Activated naive CD4-positive, alpha-beta T cell treated with anti-CD3 and anti-CD28 coated beads for 36 hours (primary cell): ENCODE data around the gene CTCF. TPM values are rescaled to one million over a fixed set of nuclear protein-coding genes. Genes with fewer than 3 reads are reported as not detected.

Experiments used
- CTCF ChIA-PET: fragments of 350-600 bp; sonication (Branson Sonifier 250); formaldehyde crosslinking; loops from one replicate; lab custom pipeline; 2021; ENCODE audit warnings: antibody characterized with exemption; lab: Charles Lee
- DNase-seq: peaks from one replicate; pipeline ENCODE4 v3.0.0-alpha.2; 2020
- H3K27ac Mint-ChIP-seq: one replicate; pipeline ENCODE4 v1.8.0; 2021; ENCODE audit warnings: mild to moderate bottlenecking, mixed read lengths
- H3K27me3 Mint-ChIP-seq: one replicate; pipeline ENCODE4 v1.8.0; 2021; ENCODE audit warnings: low read depth, mixed read lengths
- H3K36me3 Mint-ChIP-seq: one replicate; pipeline ENCODE4 v1.8.0; 2021; ENCODE audit warnings: low read depth, mixed read lengths
- H3K4me1 Mint-ChIP-seq: one replicate; pipeline ENCODE4 v1.8.0; 2021; ENCODE audit warnings: low read depth, mixed read lengths
- H3K4me3 Mint-ChIP-seq: one replicate; pipeline ENCODE4 v1.8.0; 2021; ENCODE audit warnings: mild to moderate bottlenecking, moderate library complexity, mixed read lengths
- H3K9me3 Mint-ChIP-seq: one replicate; pipeline ENCODE4 v1.8.0; 2021; ENCODE audit warnings: mixed read lengths
- intact Hi-C: fragments of 100-400 bp; cut with micrococcal nuclease; formaldehyde crosslinking; loops from one replicate; pipeline ENCODE4 v1.15.1; 2023
- total RNA-seq, 2 experiments: library from RNA; stranded (reverse); gene quantifications; one replicate each; pipeline ENCODE4 v1.2.3, GENCODE V29; 2021

The CTCF gene
- total RNA-seq, 2 experiments from 2014 or later: 51.2 to 52.3 TPM

DNA sequence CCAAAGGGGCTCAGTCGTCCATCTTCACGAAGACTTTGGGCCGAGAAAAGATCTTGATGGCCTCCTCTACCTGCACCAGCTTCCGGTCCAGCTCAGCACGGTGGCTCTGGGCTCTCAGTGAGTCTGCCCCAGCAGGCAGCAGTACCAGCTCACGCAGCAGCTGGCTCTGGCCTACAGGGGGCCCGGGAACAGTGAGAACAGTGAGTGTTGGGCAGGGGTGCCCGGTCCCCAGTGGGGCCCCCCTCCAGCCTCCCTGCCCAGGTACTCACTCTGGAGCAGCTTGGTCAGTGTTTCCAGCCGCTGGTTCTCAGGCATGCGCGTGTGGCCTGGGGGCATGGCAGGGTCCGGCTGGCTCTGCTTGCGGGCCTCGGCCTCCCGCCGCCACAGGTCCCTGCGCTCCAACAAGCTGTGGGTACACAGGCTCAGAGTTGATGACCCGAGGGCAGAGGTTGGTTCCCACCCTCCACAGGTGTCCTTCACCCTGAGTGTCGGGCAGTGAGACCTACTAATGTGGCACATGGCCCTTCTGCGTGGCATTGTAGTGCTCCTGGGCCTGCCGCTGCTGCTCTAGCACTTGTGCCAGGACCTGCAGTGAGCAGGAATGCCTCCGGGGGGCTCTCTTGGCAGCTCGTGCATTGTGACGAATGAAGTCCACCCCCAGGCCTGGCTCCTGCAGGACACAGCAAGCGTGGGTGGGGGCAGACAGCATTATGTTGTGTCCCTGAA, 101.0 kb downstream of the CTCF start:
- Mint-ChIP-seq H3K27me3 (no peaks in the 10 kb centered on the region), H3K27ac (no peak overlapping the region), H3K9me3 (no peaks in the 10 kb centered on the region), H3K4me1 (peaks cover 31% of the 10 kb centered on the region), H3K36me3 (peaks cover 1% of the 10 kb centered on the region), H3K4me3 (no peak overlapping the region)
- peak; percentile 56 for DNase-seq
- CTCF ChIA-PET: interaction anchor here (0.5 to 13.5 kb wide), 9 partner anchors 9 to 272 kb away, joined by 3 to 131 read pairs (median 4); no protein-coding TSS in a partner anchor
- intact Hi-C loops: no loop called here

GRCh38 chr16:67663877-67664222, 101.5 kb downstream of the CTCF start:
- peaks cover 1% of the 10 kb centered on the region for H3K36me3 Mint-ChIP-seq
- intact Hi-C loops: no loop called here
- no peaks in the 10 kb centered on the region for H3K9me3 Mint-ChIP-seq
- no peak overlapping the region for H3K27ac Mint-ChIP-seq
- no peak for DNase-seq
- H3K4me3 Mint-ChIP-seq: no peak overlapping the region
- CTCF ChIA-PET: interaction anchor here (0.7 to 13.5 kb wide), 6 partner anchors 8 to 272 kb away, joined by 3 to 131 read pairs (median 5); no protein-coding TSS in a partner anchor
- peaks cover 28% of the 10 kb centered on the region for H3K4me1 Mint-ChIP-seq
- no peaks in the 10 kb centered on the region for H3K27me3 Mint-ChIP-seq

DNA sequence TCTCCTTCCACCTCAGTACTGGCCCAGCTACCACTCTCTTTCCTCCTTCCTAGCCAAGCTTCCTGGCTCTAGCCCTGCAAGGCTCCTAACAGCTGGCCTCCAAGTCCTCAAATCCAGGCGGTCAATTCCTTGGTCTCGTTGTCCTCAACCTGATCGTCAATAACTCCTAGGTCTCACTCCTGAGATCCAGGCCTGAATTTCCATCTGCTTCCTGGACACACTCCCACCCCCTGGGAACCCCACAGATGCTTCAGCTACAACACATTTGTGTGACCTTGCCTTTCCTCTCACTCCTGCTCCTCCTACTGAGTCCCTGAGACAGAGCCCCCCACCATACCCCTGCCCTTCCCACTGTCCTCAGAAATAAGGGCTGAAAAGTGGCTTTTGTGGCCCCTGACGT, 101.9 kb downstream of the CTCF start:
- H3K27ac Mint-ChIP-seq: no peak overlapping the region
- H3K4me1 Mint-ChIP-seq: peaks cover 24% of the 10 kb centered on the region
- no peaks in the 10 kb centered on the region for H3K9me3 Mint-ChIP-seq
- no peaks in the 10 kb centered on the region for H3K27me3 Mint-ChIP-seq
- intact Hi-C loops: no loop called here
- peaks cover 1% of the 10 kb centered on the region for H3K36me3 Mint-ChIP-seq
- H3K4me3 Mint-ChIP-seq: no peak overlapping the region
- no peak for DNase-seq
- CTCF ChIA-PET: interaction anchor here (0.7 to 13.5 kb wide), 5 partner anchors 10 to 271 kb away, joined by 3 to 131 read pairs (median 4); no protein-coding TSS in a partner anchor

DNA sequence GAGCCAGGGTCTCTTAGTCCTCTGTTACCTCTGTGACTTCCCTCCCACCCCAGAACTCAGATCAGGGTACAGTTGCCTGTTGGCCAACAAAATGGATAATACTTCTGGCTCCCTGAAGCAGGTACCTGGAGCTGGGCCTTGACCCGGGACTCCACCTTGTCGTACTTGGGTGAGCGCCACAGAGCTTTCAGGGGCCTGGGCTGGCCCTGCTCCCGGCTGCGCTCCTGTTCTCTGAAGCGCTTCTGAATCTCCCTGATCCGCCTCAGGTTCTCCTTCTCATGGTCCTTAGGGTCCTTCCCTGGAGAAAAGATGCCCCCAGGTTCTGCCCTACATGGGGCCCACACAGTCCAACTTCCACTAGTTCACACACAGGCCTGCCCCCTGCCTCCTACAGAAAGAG, 102.5 kb downstream of the CTCF start:
- H3K4me3 Mint-ChIP-seq: no peak overlapping the region
- no peaks in the 10 kb centered on the region for H3K27me3 Mint-ChIP-seq
- DNase-seq: no peak
- H3K36me3 Mint-ChIP-seq: peaks cover 1% of the 10 kb centered on the region
- H3K4me1 Mint-ChIP-seq: peaks cover 23% of the 10 kb centered on the region
- H3K9me3 Mint-ChIP-seq: no peaks in the 10 kb centered on the region
- no peak overlapping the region for H3K27ac Mint-ChIP-seq
- intact Hi-C loops: no loop called here
- CTCF ChIA-PET: interaction anchor here (0.8 to 13.5 kb wide), 3 partner anchors 9 to 144 kb away, joined by 3 to 131 read pairs (median 3); no protein-coding TSS in a partner anchor

- CTCF ChIA-PET: interaction anchor here (0.6 to 13.5 kb wide), 6 partner anchors 11 to 297 kb away, joined by 3 to 131 read pairs (median 5); no protein-coding TSS in a partner anchor
- H3K4me1 Mint-ChIP-seq: peaks cover 23% of the 10 kb centered on the region
- peak overlapping the region; percentile 75 for H3K4me3 Mint-ChIP-seq
- no peak for DNase-seq
- no peaks in the 10 kb centered on the region for H3K9me3 Mint-ChIP-seq
- H3K27me3 Mint-ChIP-seq: no peaks in the 10 kb centered on the region
- H3K36me3 Mint-ChIP-seq: peaks cover 1% of the 10 kb centered on the region
- intact Hi-C loops: no loop called here
- H3K27ac Mint-ChIP-seq: no peak overlapping the region
These were observed 103.3 kb downstream of the CTCF start for GRCh38 chr16:67665598-67665997.

- CTCF ChIA-PET: interaction anchor here (0.6 to 13.5 kb wide), 8 partner anchors 10 to 297 kb away, joined by 3 to 131 read pairs (median 5); partner anchors contain the start of gene CTCF
- Mint-ChIP-seq H3K4me1 (peaks cover 22% of the 10 kb centered on the region), H3K4me3 (peak overlapping the region; percentile 75), H3K36me3 (peaks cover 1% of the 10 kb centered on the region), H3K27ac (no peak overlapping the region), H3K27me3 (no peaks in the 10 kb centered on the region), H3K9me3 (no peaks in the 10 kb centered on the region)
- intact Hi-C loops: loop anchor here (1.0 kb wide), 1 partner anchor 140 kb away; the partner anchor contains the start of genes RANBP10 and TSNAXIP1
- DNase-seq: no peak
These were observed 103.8 kb downstream of the CTCF start for GRCh38 chr16:67666032-67666551.

DNA sequence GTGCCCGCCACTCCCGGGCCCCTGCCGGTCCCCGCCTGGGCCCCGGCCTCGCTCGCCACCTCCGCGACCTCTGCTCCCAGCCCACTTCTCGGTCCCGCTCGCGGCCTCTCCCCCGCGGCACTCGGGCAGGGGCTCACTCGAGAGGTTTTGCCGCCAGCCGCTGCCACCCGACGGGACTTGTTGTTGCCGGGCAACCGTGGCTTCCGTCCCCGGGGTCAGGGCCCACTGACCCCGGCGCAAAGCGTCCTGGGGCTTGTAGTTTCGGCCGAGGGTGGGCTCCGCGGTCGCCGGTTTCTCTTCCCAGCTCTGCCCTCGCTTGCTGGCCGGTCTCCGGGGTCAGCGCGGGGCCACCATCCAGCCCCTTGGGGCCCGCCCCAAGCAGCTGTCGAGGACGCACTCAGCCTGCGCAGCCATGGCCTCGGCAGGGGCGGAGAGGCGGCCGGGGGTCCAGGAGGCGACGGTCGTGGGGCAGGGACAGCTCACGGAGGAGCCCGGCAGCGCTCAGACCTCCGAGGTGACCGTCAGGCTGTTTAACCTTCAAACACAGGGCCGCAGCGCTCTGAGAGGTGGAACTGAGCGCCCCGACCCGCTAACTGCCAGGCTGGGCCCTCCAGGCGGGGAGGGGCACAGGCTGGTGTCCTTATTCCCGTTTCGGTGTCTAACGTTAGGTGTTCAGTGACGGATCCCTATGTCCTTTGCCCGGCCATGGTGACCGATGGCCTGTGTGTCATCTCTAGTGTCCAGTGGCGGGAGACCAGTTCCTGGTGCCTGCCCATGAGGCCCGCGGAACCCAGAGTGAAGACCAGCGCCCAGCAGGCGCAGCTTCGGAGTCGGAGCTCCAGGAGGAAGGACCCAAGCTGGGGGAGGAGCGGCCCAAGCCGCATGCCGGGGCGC, 104.5 kb downstream of the CTCF start, which contains the start of the genes C16orf86 and ENKD1:
Gene C16orf86, plus strand, starts transcription at position 256 of the 894 bp plus-strand sequence. Its CDS starts 157 bp downstream, at position 413.
Gene ENKD1, minus strand, starts transcription at position 192 of the 894 bp plus-strand sequence. CDS start 308 bp downstream, outside the sequence.
- H3K4me1 Mint-ChIP-seq: peaks cover 17% of the 10 kb centered on the region
- peak within 1 kb of the TSS; percentile 30 for H3K27ac Mint-ChIP-seq
- H3K36me3 Mint-ChIP-seq: peaks cover 1% of the 10 kb centered on the region
- H3K27me3 Mint-ChIP-seq: no peaks in the 10 kb centered on the region
- DNase-seq: peak; percentile 84
- intact Hi-C loops: loop anchor here (1.0 kb wide), 1 partner anchor 139 kb away; the partner anchor contains the start of genes RANBP10 and TSNAXIP1
- peak within 1 kb of the TSS; percentile 90 for H3K4me3 Mint-ChIP-seq
- H3K9me3 Mint-ChIP-seq: no peaks in the 10 kb centered on the region
- CTCF ChIA-PET: interaction anchor here (0.6 to 13.5 kb wide), 18 partner anchors 8 to 217 kb away, joined by 3 to 131 read pairs (median 4); partner anchors contain the start of genes CARMIL2, CTCF and RANBP10

- Mint-ChIP-seq H3K4me1 (peaks cover 17% of the 10 kb centered on the region), H3K4me3 (peak overlapping the region; percentile 90), H3K27ac (no peak overlapping the region), H3K9me3 (no peaks in the 10 kb centered on the region), H3K36me3 (peaks cover 1% of the 10 kb centered on the region), H3K27me3 (no peaks in the 10 kb centered on the region)
- CTCF ChIA-PET: interaction anchor here (0.6 to 13.5 kb wide), 18 partner anchors 9 to 217 kb away, joined by 3 to 131 read pairs (median 4); partner anchors contain the start of genes CARMIL2, CTCF and RANBP10
- DNase-seq: no peak
- intact Hi-C loops: no loop called here
These were observed 105.1 kb downstream of the CTCF start for GRCh38 chr16:67667453-67667816.

DNA sequence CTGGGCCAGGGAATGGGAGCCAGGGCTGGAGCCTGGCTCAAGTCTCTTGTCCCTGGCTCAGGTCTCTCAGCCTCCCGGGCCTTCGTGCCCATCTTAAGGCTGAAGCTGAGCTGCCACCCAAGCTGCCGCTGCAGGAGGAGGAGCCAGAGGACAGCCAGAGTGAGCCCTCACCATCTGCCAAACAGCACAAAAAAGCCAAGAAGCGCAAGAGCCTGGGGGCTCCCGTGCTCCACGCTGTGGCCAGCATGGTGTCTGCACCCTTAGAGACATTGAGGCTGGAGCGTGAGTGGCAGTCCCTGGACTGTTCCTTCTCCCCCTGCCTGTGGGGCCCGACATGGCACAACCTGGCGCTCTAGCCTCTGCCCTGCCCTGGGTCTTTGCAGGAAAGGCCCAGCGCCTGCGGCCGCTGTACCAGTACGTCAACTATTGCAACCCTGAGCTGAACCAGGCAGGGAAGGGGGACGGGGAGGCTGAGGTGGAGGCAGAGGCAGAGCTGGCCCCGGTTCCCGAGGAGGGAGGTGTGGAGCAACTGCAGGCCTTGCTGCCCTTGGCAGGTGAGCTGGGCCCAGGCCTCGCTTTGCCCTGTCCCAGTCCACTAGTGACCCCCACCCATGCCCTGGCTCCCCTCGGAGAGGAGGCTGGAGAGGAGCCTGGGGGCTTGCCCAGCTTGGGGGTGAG, 105.6 kb downstream of the CTCF start:
- CTCF ChIA-PET: interaction anchor here (0.6 to 13.5 kb wide), 22 partner anchors 8 to 216 kb away, joined by 3 to 131 read pairs (median 4); partner anchors contain the start of genes CARMIL2, CTCF, GFOD2 and RANBP10
- peak; percentile 91 for DNase-seq

GRCh38 chr16:67668495-67669157, 106.3 kb downstream of the CTCF start:
- no peak overlapping the region for H3K27ac Mint-ChIP-seq
- CTCF ChIA-PET: interaction anchor here (0.6 to 13.5 kb wide), 14 partner anchors 10 to 184 kb away, joined by 3 to 131 read pairs (median 4); partner anchors contain the start of genes CTCF and GFOD2
- peak; percentile 21 for DNase-seq
- H3K36me3 Mint-ChIP-seq: peaks cover 1% of the 10 kb centered on the region
- peaks cover 17% of the 10 kb centered on the region for H3K4me1 Mint-ChIP-seq
- no peaks in the 10 kb centered on the region for H3K9me3 Mint-ChIP-seq
- no peaks in the 10 kb centered on the region for H3K27me3 Mint-ChIP-seq
- intact Hi-C loops: loop anchor here (1.0 kb wide), 5 partner anchors 8 to 187 kb away; partner anchors contain the start of genes ACD, ATP6V0D1, CTCF and PARD6A
- no peak overlapping the region for H3K4me3 Mint-ChIP-seq

More for the DNA sequence above, 105.6 kb downstream of the CTCF start:
- Mint-ChIP-seq H3K27ac (no peak overlapping the region), H3K36me3 (peaks cover 1% of the 10 kb centered on the region), H3K4me3 (peak overlapping the region; percentile 90), H3K4me1 (peaks cover 17% of the 10 kb centered on the region), H3K9me3 (no peaks in the 10 kb centered on the region), H3K27me3 (no peaks in the 10 kb centered on the region)
- intact Hi-C loops: loop anchor here (1.0 kb wide), 5 partner anchors 8 to 187 kb away; partner anchors contain the start of genes ACD, ATP6V0D1, CTCF and PARD6A
